OCI-LY1 (cell line): ENCODE data around the gene KRTAP10-6.

Source experiments
- H2AFZ ChIP-seq: fragments of 200-600 bp; sonication (generic), shearing (Covaris generic); 2 replicates; pipeline ENCODE4 v1.6.0; 2014; ENCODE audit warnings: antibody characterized with exemption, mild to moderate bottlenecking, low read length
- H3F3A ChIP-seq: fragments of 200-600 bp; sonication (generic), shearing (Covaris generic); 2 replicates; pipeline ENCODE4 v1.6.0; 2014; ENCODE audit warnings: mild to moderate bottlenecking, antibody characterized with exemption, low read length, moderate library complexity; ENCODE audit not compliant: insufficient read depth
- H3K27ac ChIP-seq: fragments of 200-600 bp; sonication (generic); 2 replicates; pipeline ENCODE4 v1.5.1; 2014; ENCODE audit warnings: low read length, mixed run types, mild to moderate bottlenecking, low read depth; ENCODE audit not compliant: poor library complexity, severe bottlenecking
- H3K27me3 ChIP-seq: fragments of 200-600 bp; sonication (generic); 2 replicates; pipeline ENCODE4 v1.6.0; 2014; ENCODE audit warnings: antibody characterized with exemption, mild to moderate bottlenecking, low read length, moderate library complexity; ENCODE audit not compliant: insufficient read depth
- H3K36me3 ChIP-seq: fragments of 200-600 bp; sonication (generic); 2 replicates; pipeline ENCODE4 v1.6.1; 2014; ENCODE audit warnings: mild to moderate bottlenecking, antibody characterized with exemption, low read length, moderate library complexity, mixed read lengths; ENCODE audit not compliant: insufficient read depth
- H3K4me1 ChIP-seq: fragments of 200-600 bp; sonication (generic); 2 replicates; pipeline ENCODE4 v1.5.1; 2014; ENCODE audit warnings: mild to moderate bottlenecking, low read length, moderate library complexity; ENCODE audit not compliant: insufficient read depth, severe bottlenecking
- H3K4me2 ChIP-seq: fragments of 200-600 bp; sonication (generic), shearing (Covaris generic); 2 replicates; pipeline ENCODE4 v1.6.1; 2014; ENCODE audit warnings: low read length
- H3K4me3 ChIP-seq: fragments of 200-600 bp; sonication (generic); 2 replicates; pipeline ENCODE4 v1.5.1; 2014; ENCODE audit warnings: low read length, low read depth, mild to moderate bottlenecking, mixed read lengths; ENCODE audit not compliant: poor library complexity, severe bottlenecking
- H3K79me2 ChIP-seq: fragments of 200-600 bp; shearing (Covaris generic); 2 replicates; pipeline ENCODE4 v1.6.1; 2016; ENCODE audit warnings: mixed run types, low read length, mixed read lengths; ENCODE audit not compliant: insufficient read depth
- H3K9ac ChIP-seq: fragments of 200-600 bp; sonication (generic), shearing (Covaris generic); 2 replicates; pipeline ENCODE4 v1.6.1; 2014; ENCODE audit warnings: mild to moderate bottlenecking, low read length, mixed read lengths
- H3K9me2 ChIP-seq: fragments of 200-600 bp; sonication (generic), shearing (Covaris generic); 2 replicates; pipeline ENCODE4 v1.6.1; 2014; ENCODE audit warnings: low read depth, mild to moderate bottlenecking, low read length, mixed read lengths
- H3K9me3 ChIP-seq: fragments of 200-600 bp; shearing (Covaris generic); 2 replicates; pipeline ENCODE4 v1.6.1; 2014; ENCODE audit warnings: low read length, mixed read lengths
- H4K20me1 ChIP-seq: fragments of 200-600 bp; sonication (generic), shearing (Covaris generic); 2 replicates; pipeline ENCODE4 v1.6.0; 2016; ENCODE audit warnings: mild to moderate bottlenecking, low read length; ENCODE audit not compliant: insufficient read depth
- CTCF ChIP-seq: fragments of 200-600 bp; sonication (generic), shearing (Covaris generic); IDR thresholded peaks from 2 replicates; pipeline ENCODE4 v1.5.1; 2017; ENCODE audit warnings: mild to moderate bottlenecking, antibody characterized with exemption, low read length, moderate library complexity, mixed read lengths
- EZH2 ChIP-seq: fragments of 200-600 bp; sonication (generic), shearing (Covaris generic); IDR thresholded peaks from 2 replicates; pipeline ENCODE4 v1.8.0; 2017; ENCODE audit warnings: borderline replicate concordance, mixed run types, mild to moderate bottlenecking, antibody characterized with exemption, low read length, moderate library complexity, mixed read lengths

Gene KRTAP10-6

GRCh38 chr21:44615911-44616590 is 23.7 kb upstream of the KRTAP10-6 start:
- H3K4me2 ChIP-seq, result no peak overlapping the region

GRCh38 chr21:44615466-44615865 is 23.2 kb upstream of the KRTAP10-6 start:
- H3K27ac ChIP-seq, result no peak overlapping the region
- H3K9ac ChIP-seq, result no peak overlapping the region
- H3K79me2 ChIP-seq, result no peaks in the 10 kb centered on the region
- no peak overlapping the region for H3K4me3 ChIP-seq
- no peaks in the 10 kb centered on the region for H3K9me2 ChIP-seq
- TF ChIP-seq CTCF (no peak), EZH2 (no peak)
- peaks cover 6% of the 10 kb centered on the region for H3K4me1 ChIP-seq
- no peaks in the 10 kb centered on the region for H3F3A ChIP-seq
- H3K27me3 ChIP-seq, result no peaks in the 10 kb centered on the region
- H3K4me2 ChIP-seq, result no peak overlapping the region
- H3K36me3 ChIP-seq, result no peaks in the 10 kb centered on the region
- no peak overlapping the region for H2AFZ ChIP-seq
- 0 out of 2 replicates have a peak, but pooled peaks cover 5% of the 10 kb centered on the region for H3K9me3 ChIP-seq
- no peaks in the 10 kb centered on the region for H4K20me1 ChIP-seq

More at GRCh38 chr21:44615911-44616590, 23.7 kb upstream of the KRTAP10-6 start:
- Histone ChIP-seq H4K20me1 (no peaks in the 10 kb centered on the region), H3K4me1 (peaks cover 6% of the 10 kb centered on the region), H2AFZ (no peak overlapping the region), H3K4me3 (no peak overlapping the region), H3K9me2 (no peaks in the 10 kb centered on the region), H3K9me3 (0 out of 2 replicates have a peak, but pooled peaks cover 5% of the 10 kb centered on the region), H3K9ac (no peak overlapping the region), H3K36me3 (no peaks in the 10 kb centered on the region), H3K27me3 (no peaks in the 10 kb centered on the region; the same call in 1 of the 2 replicates), H3K79me2 (no peaks in the 10 kb centered on the region), H3F3A (no peaks in the 10 kb centered on the region), H3K27ac (no peak overlapping the region)
- TF ChIP-seq EZH2 (no peak), CTCF (no peak)

GRCh38 chr21:44614961-44615391 is 22.7 kb upstream of the KRTAP10-6 start:
- Histone ChIP-seq H3K4me1 (peaks cover 6% of the 10 kb centered on the region), H3K4me2 (no peak overlapping the region), H3K4me3 (no peak overlapping the region), H3K36me3 (no peaks in the 10 kb centered on the region), H2AFZ (no peak overlapping the region), H3F3A (no peaks in the 10 kb centered on the region), H3K9me2 (no peaks in the 10 kb centered on the region), H4K20me1 (no peaks in the 10 kb centered on the region), H3K79me2 (no peaks in the 10 kb centered on the region), H3K9me3 (0 out of 2 replicates have a peak, but pooled peaks cover 4% of the 10 kb centered on the region), H3K9ac (no peak overlapping the region), H3K27me3 (no peaks in the 10 kb centered on the region), H3K27ac (no peak overlapping the region)
- TF ChIP-seq EZH2 (no peak), CTCF (no peak)
